CD4-positive, alpha-beta T cell (primary cell): ENCODE data around the gene RUNX2. TPM values are rescaled to one million over a fixed set of nuclear protein-coding genes. Genes with fewer than 3 reads are reported as not detected.
A peak's percentile ranks its signal among the peaks of the same experiment; 100 is the strongest.

ENCODE experiments used
- ATAC-seq: fragments of 200-7000 bp; cut with Tn5 transposase; one replicate; pipeline ENCODE4 v1.10.0; 2022; ENCODE audit warnings: mild to moderate bottlenecking; ENCODE audit not compliant: poor library complexity
- CTCF ChIA-PET: fragments of 350-600 bp; sonication (Branson Sonifier 250); formaldehyde crosslinking; loops from one replicate; lab custom pipeline; 2021; ENCODE audit warnings: antibody characterized with exemption, inconsistent platforms; lab: Charles Lee
- POLR2A ChIA-PET: fragments of 350-600 bp; sonication (Branson Sonifier 250); formaldehyde crosslinking; loops from one replicate; lab custom pipeline; 2021; ENCODE audit warnings: antibody characterized with exemption, inconsistent platforms; lab: Charles Lee
- DNase-seq, 14 experiments: peaks; one replicate each; pipeline ENCODE4 v3.0.0-alpha.2; 2013 to 2020; ENCODE audit warnings: mixed read lengths in 2 of 14
- H3K27ac ChIP-seq, 2 donors: one replicate each; pipeline versions ENCODE4 v1.5.1 to v1.7.0; 2013; ENCODE audit warnings: low read length in 2 of 2, low read depth in 1 of 2, mild to moderate bottlenecking in 1 of 2
- H3K27me3 ChIP-seq, 2 experiments: 1 replicate in 1 of 2; 2 replicates in 1 of 2; pipeline versions ENCODE4 v1.6.1 to v1.7.0; 2013; ENCODE audit warnings: low read length in 2 of 2, control low read depth in 1 of 2, mild to moderate bottlenecking in 1 of 2, moderate library complexity in 1 of 2; ENCODE audit not compliant: insufficient read depth in 2 of 2, control insufficient read depth in 1 of 2
- H3K36me3 ChIP-seq: one replicate; pipeline ENCODE4 v1.6.1; 2013; ENCODE audit warnings: low read length, control low read depth; ENCODE audit not compliant: insufficient read depth
- H3K4me1 ChIP-seq: one replicate; pipeline ENCODE4 v1.6.1; 2013; ENCODE audit warnings: low read length, control low read depth; ENCODE audit not compliant: insufficient read depth
- H3K4me3 ChIP-seq: one replicate; pipeline ENCODE4 v1.5.1; 2013; ENCODE audit warnings: mild to moderate bottlenecking, low read length, moderate library complexity
- H3K9me3 ChIP-seq, 2 experiments: 1 replicate in 1 of 2; 2 replicates in 1 of 2; pipeline versions ENCODE4 v1.6.1 to v1.7.0; 2013; ENCODE audit warnings: low read length in 2 of 2, mild to moderate bottlenecking in 2 of 2, control low read depth in 1 of 2, moderate library complexity in 1 of 2; ENCODE audit not compliant: control insufficient read depth in 1 of 2, insufficient read depth in 1 of 2
- H3K27ac Mint-ChIP-seq: one replicate; pipeline ENCODE4 v1.8.0; 2020; ENCODE audit warnings: mixed read lengths
- H3K27me3 Mint-ChIP-seq: one replicate; pipeline ENCODE4 v1.8.0; 2021; ENCODE audit warnings: mixed read lengths
- H3K36me3 Mint-ChIP-seq: one replicate; pipeline ENCODE4 v1.8.0; 2021; ENCODE audit warnings: low read depth, mixed read lengths
- H3K4me1 Mint-ChIP-seq: one replicate; pipeline ENCODE4 v1.8.0; 2021; ENCODE audit warnings: low read depth, mixed read lengths
- H3K4me3 Mint-ChIP-seq: one replicate; pipeline ENCODE4 v1.8.0; 2020; ENCODE audit warnings: mild to moderate bottlenecking, mixed read lengths
- H3K9me3 Mint-ChIP-seq: one replicate; pipeline ENCODE4 v1.8.0; 2020; ENCODE audit warnings: mixed read lengths
- CTCF ChIP-seq: fragments of 200-600 bp; IDR thresholded peaks from one replicate; pipeline ENCODE4 v1.8.0; 2022; ENCODE audit warnings: antibody characterized with exemption, mild to moderate bottlenecking
- intact Hi-C, 2 experiments: fragments of 100-400 bp; cut with DNase I in 1 of 2; cut with micrococcal nuclease in 1 of 2; formaldehyde crosslinking; loops; one replicate each; pipeline versions ENCODE4 v1.15.1 to v1.9.0; 2023 to 2025; cut with DNase I, micrococcal nuclease
- total RNA-seq, 174 experiments: library from RNA in 2 of 174; stranded (reverse) in 2 of 174; gene quantifications; one replicate each; pipeline ENCODE4 v1.2.3 and lab custom pipeline; 2021 to 2026

Gene RUNX2
- total RNA-seq, 2 experiments from 2014 or later = 17.5 to 18.0 TPM

- POLR2A ChIA-PET = no interaction called here
- H3K4me3 ChIP-seq = no peak overlapping the region
- H3K27me3 Mint-ChIP-seq = no peaks in the 10 kb centered on the region
These were observed 117.8 kb downstream of the RUNX2 start for GRCh38 chr6:45445749-45446549.

GRCh38 chr6:45447005-45447404 lies 118.9 kb downstream of the RUNX2 start:
- DNase-seq (no peak), ATAC-seq (no peak)
- Histone ChIP-seq H3K36me3 (peaks cover 22% of the 10 kb centered on the region), H3K9me3 (no peaks in the 10 kb centered on the region), H3K4me1 (peaks cover 64% of the 10 kb centered on the region), H3K4me3 (no peak overlapping the region), H3K27ac (no peak overlapping the region), H3K27me3 (no peaks in the 10 kb centered on the region)
- Mint-ChIP-seq H3K9me3 (no peaks in the 10 kb centered on the region), H3K27me3 (no peaks in the 10 kb centered on the region), H3K4me1 (peaks cover 74% of the 10 kb centered on the region), H3K36me3 (peaks cover 61% of the 10 kb centered on the region), H3K27ac (no peak overlapping the region), H3K4me3 (no peak overlapping the region)
- POLR2A ChIA-PET = no interaction called here
- intact Hi-C loops = no loop called here
- no peak for TF ChIP-seq CTCF
- CTCF ChIA-PET = no interaction called here

More at GRCh38 chr6:45445749-45446549, 117.8 kb downstream of the RUNX2 start:
- peaks cover 73% of the 10 kb centered on the region for H3K4me1 Mint-ChIP-seq
- no peaks in the 10 kb centered on the region for H3K9me3 Mint-ChIP-seq
- H3K27ac ChIP-seq = no peak overlapping the region
- no peak overlapping the region for H3K27ac Mint-ChIP-seq
- TF ChIP-seq CTCF = no peak
- peaks cover 22% of the 10 kb centered on the region for H3K36me3 ChIP-seq
- H3K9me3 ChIP-seq = no peaks in the 10 kb centered on the region
- peaks cover 63% of the 10 kb centered on the region for H3K4me1 ChIP-seq
- no peak overlapping the region for H3K4me3 Mint-ChIP-seq
- intact Hi-C loops = no loop called here
- no peaks in the 10 kb centered on the region for H3K27me3 ChIP-seq
- DNase-seq (peak in 4 of 14 experiments; percentile 36 to 73 (median 60)), ATAC-seq (peak; percentile 22)
- CTCF ChIA-PET = no interaction called here
- H3K36me3 Mint-ChIP-seq = peaks cover 69% of the 10 kb centered on the region

GRCh38 chr6:45447716-45448115 lies 119.6 kb downstream of the RUNX2 start:
- Histone ChIP-seq H3K4me3 (no peak overlapping the region), H3K9me3 (no peaks in the 10 kb centered on the region), H3K36me3 (peaks cover 21% of the 10 kb centered on the region), H3K27me3 (no peaks in the 10 kb centered on the region), H3K4me1 (peaks cover 66% of the 10 kb centered on the region), H3K27ac (no peak overlapping the region)
- Mint-ChIP-seq H3K4me3 (no peak overlapping the region), H3K27ac (no peak overlapping the region), H3K9me3 (no peaks in the 10 kb centered on the region), H3K27me3 (no peaks in the 10 kb centered on the region), H3K36me3 (peaks cover 54% of the 10 kb centered on the region), H3K4me1 (peaks cover 72% of the 10 kb centered on the region)
- ATAC-seq (no peak), DNase-seq (no peak)
- intact Hi-C loops = no loop called here
- CTCF ChIA-PET = no interaction called here
- no peak for TF ChIP-seq CTCF
- POLR2A ChIA-PET = interaction anchor here (1.8 kb wide), 1 partner anchor 70 kb away, joined by 6 read pairs; the partner anchor contains the start of gene SUPT3H
